ENCODE measurements around the gene ZNF766. TPM values are rescaled to one million over a fixed set of nuclear protein-coding genes. Genes with fewer than 3 reads are reported as not detected.

ZNF766 gene
- total and polyA plus RNA-seq, 9 of the 15 experiments (the other 6 are each of a cell fraction or from before 2014, with no cell fraction given) = 6.7 to 23.0 (median 11.2) TPM

GRCh38 chr19:52244021-52244420 is 25.4 kb upstream of the ZNF766 start:
- POLR2A ChIA-PET = no interaction called here
- no TSS peak for BruUV-seq (replicated peaks)
- in situ Hi-C loops (cut with MboI) (no loop called here), intact Hi-C loops (cut with micrococcal nuclease) (loop anchor here (10.0 kb wide), 1 partner anchor 221 kb away; no protein-coding TSS in a partner anchor)
- CTCF ChIA-PET (ENCODE audit: low intra/inter-chr PET ratio) = no interaction called here
- no peak for ATAC-seq
- TF ChIP-seq TFAP4 (CRISPR knock-in tag; IDR thresholded peaks at IDR 0.05; ENCODE audit: borderline replicate concordance) (no peak), GABPB1 (CRISPR knock-in tag; IDR thresholded peaks at IDR 0.05) (no peak), RBM17 (IDR thresholded peaks at IDR 0.05; ENCODE audit: borderline replicate concordance, low read depth, low read length) (no peak), NELFE (IDR thresholded peaks at IDR 0.05; ENCODE audit: insufficient read depth, insufficient read length) (no peak), NUFIP1 (IDR thresholded peaks at IDR 0.05; ENCODE audit: partially characterized antibody) (no peak), U2AF1 (optimal IDR thresholded peaks at IDR 0.05; ENCODE audit: low read depth, low read length) (no peak), ZNF41 (CRISPR knock-in tag; conservative IDR thresholded peaks at IDR 0.05) (no peak)
- TF ChIP-seq, protein P1, sequence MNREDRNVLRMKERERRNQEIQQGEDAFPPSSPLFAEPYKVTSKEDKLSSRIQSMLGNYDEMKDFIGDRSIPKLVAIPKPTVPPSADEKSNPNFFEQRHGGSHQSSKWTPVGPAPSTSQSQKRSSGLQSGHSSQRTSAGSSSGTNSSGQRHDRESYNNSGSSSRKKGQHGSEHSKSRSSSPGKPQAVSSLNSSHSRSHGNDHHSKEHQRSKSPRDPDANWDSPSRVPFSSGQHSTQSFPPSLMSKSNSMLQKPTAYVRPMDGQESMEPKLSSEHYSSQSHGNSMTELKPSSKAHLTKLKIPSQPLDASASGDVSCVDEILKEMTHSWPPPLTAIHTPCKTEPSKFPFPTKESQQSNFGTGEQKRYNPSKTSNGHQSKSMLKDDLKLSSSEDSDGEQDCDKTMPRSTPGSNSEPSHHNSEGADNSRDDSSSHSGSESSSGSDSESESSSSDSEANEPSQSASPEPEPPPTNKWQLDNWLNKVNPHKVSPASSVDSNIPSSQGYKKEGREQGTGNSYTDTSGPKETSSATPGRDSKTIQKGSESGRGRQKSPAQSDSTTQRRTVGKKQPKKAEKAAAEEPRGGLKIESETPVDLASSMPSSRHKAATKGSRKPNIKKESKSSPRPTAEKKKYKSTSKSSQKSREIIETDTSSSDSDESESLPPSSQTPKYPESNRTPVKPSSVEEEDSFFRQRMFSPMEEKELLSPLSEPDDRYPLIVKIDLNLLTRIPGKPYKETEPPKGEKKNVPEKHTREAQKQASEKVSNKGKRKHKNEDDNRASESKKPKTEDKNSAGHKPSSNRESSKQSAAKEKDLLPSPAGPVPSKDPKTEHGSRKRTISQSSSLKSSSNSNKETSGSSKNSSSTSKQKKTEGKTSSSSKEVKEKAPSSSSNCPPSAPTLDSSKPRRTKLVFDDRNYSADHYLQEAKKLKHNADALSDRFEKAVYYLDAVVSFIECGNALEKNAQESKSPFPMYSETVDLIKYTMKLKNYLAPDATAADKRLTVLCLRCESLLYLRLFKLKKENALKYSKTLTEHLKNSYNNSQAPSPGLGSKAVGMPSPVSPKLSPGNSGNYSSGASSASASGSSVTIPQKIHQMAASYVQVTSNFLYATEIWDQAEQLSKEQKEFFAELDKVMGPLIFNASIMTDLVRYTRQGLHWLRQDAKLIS (CRISPR knock-in tag; IDR thresholded peaks at IDR 0.05) = no peak
- TF ChIP-seq, protein P2, sequence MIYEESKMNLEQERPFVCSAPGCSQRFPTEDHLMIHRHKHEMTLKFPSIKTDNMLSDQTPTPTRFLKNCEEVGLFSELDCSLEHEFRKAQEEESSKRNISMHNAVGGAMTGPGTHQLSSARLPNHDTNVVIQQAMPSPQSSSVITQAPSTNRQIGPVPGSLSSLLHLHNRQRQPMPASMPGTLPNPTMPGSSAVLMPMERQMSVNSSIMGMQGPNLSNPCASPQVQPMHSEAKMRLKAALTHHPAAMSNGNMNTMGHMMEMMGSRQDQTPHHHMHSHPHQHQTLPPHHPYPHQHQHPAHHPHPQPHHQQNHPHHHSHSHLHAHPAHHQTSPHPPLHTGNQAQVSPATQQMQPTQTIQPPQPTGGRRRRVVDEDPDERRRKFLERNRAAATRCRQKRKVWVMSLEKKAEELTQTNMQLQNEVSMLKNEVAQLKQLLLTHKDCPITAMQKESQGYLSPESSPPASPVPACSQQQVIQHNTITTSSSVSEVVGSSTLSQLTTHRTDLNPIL (CRISPR knock-in tag; IDR thresholded peaks at IDR 0.05) = no peak
- no peak overlapping the region for H3K4me2 ChIP-seq (ENCODE audit: insufficient read depth, low read length)
- H3K27me3 ChIP-seq (ENCODE audit: control insufficient read depth in 2 of 2, insufficient read depth in 2 of 2, low read length in 2 of 2) = no peaks in the 10 kb centered on the region
- H3K79me2 ChIP-seq (ENCODE audit: control insufficient read depth, insufficient read depth, low read length) = no peaks in the 10 kb centered on the region
- H3K4me1 ChIP-seq (replicated peaks in 1 of 2; ENCODE audit: control insufficient read depth in 2 of 2, insufficient read depth in 2 of 2, low read length in 2 of 2) = no peaks in the 10 kb centered on the region
- H3K36me3 ChIP-seq (ENCODE audit: control insufficient read depth, insufficient read depth, low read length) = no peaks in the 10 kb centered on the region
- DNase-seq (ENCODE audit: extremely low read depth in 1 of 4, low spot score in 3 of 4) = no peak
- no peak overlapping the region for H2AFZ ChIP-seq (ENCODE audit: low read depth, low read length)
- no peak overlapping the region for H3K27ac ChIP-seq (ENCODE audit: extremely low read depth, low read depth, low read length)
- WGBS (ENCODE audit: insufficient coverage, low coverage, missing lambda C conversion rate) = 2% methylated on average over 12 of the region's 12 CpGs
- H3K9me1 ChIP-seq (ENCODE audit: control insufficient read depth, insufficient read depth, low read length) = no peaks in the 10 kb centered on the region
- H3K9me3 ChIP-seq (replicated peaks; ENCODE audit: control insufficient read depth, insufficient read depth, low read depth, low read length) = no peaks in the 10 kb centered on the region; the same call in 1 of the 2 replicates
- no peaks in the 10 kb centered on the region for H4K20me1 ChIP-seq (replicated peaks; ENCODE audit: control insufficient read depth, insufficient read depth, low read length)
- no peak overlapping the region for H3K4me3 ChIP-seq
- no peak overlapping the region for H3K9ac ChIP-seq (ENCODE audit: insufficient read depth in 1 of 2, low read depth in 2 of 2, low read length in 2 of 2)
- FAIRE-seq = no peak
